Measurements from ENCODE around the gene AQP1.

The AQP1 gene

DNA sequence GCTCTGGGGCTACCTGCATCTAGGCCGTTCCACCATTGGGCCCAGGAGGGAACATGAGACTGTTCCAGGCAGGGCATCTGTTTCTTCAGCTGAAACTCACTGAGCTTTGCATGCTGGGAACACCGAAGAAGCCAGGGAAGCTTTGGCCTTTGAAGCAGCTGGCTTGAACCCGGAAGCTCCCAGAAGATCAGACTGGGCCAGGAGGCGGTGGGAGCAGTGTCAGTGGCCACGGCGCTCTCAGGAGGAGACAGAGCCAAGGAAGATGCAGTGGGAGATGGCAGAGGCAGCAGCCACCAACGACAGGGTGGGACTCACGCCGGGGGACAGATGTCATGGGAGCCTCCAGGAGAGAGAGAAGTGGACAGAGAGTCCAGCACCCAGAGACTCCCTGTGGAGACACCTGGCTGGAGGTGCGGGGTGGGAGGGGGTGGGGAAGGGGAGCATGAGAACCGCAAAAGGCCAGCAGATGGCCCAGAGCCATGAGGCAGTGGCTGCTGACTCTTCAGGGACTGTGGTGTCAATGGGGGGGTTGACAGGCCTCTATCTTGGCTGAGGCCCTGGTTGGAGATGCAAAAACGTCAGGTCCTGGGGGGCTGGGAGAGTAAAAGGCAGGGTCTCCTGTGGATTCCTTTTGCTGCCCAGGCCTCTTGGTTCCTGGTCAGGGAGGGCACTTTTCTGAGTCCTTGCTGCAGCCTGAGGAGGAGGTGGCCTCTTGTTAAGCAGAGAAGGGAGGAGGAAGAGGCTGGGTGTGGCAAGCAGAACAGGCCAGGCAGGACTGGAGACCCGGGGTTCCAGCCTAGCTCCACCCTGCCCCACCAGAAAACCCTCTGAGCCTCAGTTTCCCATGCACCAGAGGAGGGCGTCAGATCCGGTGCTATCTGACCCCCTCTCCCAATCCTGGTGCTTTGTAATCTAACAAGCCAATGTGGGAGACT is 6.3 kb upstream of the AQP1 start:
- in situ Hi-C loops (cut with MboI; ENCODE audit: low sequenced_read_pairs) = no loop called here

GRCh38 chr7:30906014-30906413 is 5.6 kb upstream of the AQP1 start:
- in situ Hi-C loops (cut with MboI; ENCODE audit: low sequenced_read_pairs) = no loop called here

DNA sequence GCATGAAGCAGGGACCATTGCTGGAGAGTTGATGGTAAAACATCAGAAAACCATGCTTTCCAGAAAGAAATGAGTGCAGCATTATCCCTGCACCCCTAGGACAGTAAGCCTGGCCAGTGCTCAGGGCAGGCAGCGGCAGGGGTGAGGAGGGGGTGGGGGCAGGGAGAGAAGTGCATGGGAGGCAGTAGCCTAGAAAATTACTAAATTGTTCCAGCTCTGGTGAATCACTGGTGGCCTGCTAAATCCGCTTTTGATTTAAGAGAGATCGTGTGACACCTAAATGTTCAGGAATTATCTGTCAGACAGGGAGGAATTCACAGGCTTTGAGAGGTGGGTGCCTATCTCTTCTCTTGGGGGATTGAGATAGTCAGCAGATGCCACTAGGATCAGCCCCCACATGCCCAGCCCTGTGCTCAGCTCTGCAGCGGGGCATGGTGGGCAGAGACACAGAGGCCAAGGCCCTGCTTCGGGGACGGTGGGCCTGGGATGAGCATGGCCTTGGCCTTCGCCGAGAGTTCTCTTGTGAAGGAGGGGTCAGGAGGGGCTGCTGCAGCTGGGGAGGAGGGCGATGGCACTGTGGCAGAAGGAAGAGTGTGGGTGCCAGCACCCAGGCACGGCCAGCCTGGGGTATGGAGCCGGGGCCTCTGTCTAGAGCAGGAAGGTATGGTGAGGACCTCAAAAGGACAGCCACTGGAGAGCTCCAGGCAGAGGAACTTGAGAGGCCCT is 5.0 kb upstream of the AQP1 start:
- in situ Hi-C loops (cut with MboI; ENCODE audit: low sequenced_read_pairs) = no loop called here

- in situ Hi-C loops (cut with MboI; ENCODE audit: low sequenced_read_pairs) = no loop called here
Measured at GRCh38 chr7:30907527-30908267, 4.0 kb upstream of the AQP1 start.

GRCh38 chr7:30908681-30909080 is 3.0 kb upstream of the AQP1 start:
- in situ Hi-C loops (cut with MboI; ENCODE audit: low sequenced_read_pairs) = no loop called here

DNA sequence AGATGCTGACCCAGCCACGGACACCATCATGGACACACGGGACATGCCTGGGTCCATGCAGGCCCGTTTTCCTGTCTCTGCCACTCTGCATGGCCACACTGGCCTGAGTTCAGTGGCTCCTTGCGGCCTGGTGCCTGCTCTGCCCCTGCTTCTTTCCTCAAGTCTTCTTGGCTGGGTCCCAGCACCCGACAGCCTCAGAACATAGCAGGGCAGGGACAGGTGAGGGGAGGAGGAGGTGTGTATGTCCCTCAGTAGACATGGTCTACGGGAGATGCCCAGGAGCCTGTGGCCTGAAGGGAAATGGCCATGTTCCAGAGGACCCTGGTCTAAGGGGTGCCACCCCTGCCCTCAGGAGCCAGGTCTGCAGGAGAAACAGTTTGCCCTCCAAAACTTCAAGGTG is 2.2 kb upstream of the AQP1 start:
- in situ Hi-C loops (cut with MboI; ENCODE audit: low sequenced_read_pairs) = no loop called here

DNA sequence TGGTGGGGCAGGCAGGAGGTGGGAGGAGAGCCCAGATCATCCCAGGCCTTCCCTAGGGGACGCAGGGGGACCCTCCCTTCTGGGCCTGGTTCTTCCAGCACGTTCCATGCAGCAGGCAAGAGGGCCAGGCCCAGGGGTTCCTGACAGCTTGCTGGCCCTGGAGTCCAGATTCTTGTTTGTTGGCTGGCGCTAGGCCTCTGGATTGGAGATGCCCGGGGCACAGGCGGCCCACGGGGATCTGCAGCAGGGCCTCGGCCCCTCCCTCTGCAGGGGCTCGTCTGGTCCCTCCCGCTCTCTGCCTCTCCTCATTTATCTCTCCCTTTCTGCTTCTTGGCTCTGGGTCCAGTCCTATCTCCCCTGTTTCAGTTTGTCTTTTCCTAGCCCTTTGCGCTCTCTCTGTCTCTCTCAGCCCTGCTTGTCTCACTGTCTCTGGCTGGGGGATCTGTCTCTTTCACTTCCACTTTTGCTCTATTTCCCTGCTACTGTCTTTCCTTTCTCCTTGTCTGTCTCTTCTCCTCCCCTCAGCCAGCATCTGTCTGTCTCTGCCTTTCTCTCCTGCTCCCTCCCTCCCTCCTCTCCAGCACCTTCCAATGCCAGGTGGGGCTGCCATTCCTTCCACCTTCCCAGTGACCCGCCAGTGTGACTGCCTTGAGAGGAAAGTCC is 1.1 kb upstream of the AQP1 start:
- in situ Hi-C loops (cut with MboI; ENCODE audit: low sequenced_read_pairs) = no loop called here

- in situ Hi-C loops (cut with MboI; ENCODE audit: low sequenced_read_pairs) = no loop called here
Measured at GRCh38 chr7:30911133-30911532, 520 bp upstream of the AQP1 start.

DNA sequence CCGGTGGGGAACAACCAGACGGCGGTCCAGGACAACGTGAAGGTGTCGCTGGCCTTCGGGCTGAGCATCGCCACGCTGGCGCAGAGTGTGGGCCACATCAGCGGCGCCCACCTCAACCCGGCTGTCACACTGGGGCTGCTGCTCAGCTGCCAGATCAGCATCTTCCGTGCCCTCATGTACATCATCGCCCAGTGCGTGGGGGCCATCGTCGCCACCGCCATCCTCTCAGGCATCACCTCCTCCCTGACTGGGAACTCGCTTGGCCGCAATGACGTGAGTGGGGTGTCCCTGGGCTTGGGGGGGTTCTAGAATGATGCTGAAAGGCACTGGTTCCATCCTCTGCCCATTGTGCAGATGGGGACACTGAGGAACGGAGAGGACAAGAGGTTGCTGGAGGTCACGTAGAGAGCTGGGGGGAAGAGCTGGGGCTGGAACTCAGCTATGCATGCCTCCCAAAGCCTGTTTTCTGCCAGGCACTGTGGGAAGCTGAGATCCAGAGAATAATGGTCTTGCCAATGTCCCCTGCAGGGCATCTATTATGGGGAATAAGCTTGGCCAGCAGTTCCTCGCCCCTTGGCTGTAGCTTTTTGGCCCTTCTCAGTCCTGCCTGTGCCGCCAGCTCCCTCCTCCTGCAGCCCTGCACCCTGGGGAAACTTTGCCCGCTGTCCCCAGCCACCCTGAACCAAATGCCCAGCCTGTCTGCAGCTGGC is 523 bp downstream of the AQP1 start:
- in situ Hi-C loops (cut with MboI; ENCODE audit: low sequenced_read_pairs) = no loop called here

DNA sequence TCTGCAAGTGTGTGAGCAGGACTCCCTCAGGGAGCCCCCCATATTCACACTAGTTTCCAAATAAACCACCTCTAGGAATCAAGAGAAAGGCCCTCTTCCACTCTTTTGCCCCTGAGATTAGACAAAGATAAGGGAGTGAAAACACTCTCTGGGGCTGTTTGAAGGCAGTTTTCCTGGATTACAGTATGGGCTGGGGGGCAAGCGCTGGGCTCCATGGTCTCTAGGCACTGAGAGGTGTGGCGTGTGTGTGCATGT is 1.0 kb downstream of the AQP1 start:
- in situ Hi-C loops (cut with MboI; ENCODE audit: low sequenced_read_pairs) = no loop called here

DNA sequence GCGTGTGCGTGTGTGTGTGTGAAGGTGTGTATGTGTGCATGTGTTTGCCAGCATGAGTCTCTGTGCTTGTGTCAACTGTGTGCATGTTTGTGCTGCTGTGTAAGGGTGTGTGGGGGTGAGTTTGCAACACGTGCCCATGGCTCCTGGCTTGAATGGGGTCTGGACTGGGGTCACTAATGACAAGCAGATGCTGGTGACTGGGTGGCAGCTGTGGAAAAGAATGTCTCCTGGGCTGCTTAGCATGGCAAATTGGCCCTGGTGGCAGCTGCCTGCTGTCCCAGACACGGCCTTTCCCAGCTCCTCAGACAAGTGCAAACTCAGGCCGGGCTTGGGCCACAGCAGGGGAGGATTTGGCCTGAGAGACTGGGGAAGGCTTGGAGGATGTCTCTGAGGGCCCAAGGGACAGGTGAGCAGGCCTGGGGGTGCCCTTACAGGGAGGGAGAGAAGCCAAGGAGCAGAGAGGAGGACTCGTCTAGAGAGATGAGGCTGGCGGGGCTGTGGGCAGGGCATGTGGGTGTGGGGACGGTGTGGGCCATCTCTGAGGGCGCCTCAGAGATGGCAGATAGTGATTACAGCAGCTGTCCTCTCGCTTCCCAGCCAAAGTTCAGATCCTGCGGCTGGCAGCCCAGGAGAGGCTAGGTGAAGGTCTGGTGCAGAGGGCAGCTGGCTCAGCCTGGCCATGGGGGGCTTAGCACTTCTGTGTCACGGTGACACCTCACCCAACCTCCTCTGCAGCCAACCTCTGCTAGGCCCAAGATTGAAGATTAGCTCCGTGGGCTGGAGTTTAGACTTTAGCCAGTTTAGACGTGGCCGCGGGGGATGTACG is 1.5 kb downstream of the AQP1 start:
- in situ Hi-C loops (cut with MboI; ENCODE audit: low sequenced_read_pairs) = no loop called here

- in situ Hi-C loops (cut with MboI; ENCODE audit: low sequenced_read_pairs) = no loop called here
Measured at GRCh38 chr7:30913821-30914515, 2.3 kb downstream of the AQP1 start.

- in situ Hi-C loops (cut with MboI; ENCODE audit: low sequenced_read_pairs) = no loop called here
Measured at GRCh38 chr7:30914596-30914995, 2.9 kb downstream of the AQP1 start.

- in situ Hi-C loops (cut with MboI; ENCODE audit: low sequenced_read_pairs) = no loop called here
Measured at GRCh38 chr7:30915005-30915601, 3.5 kb downstream of the AQP1 start.

DNA sequence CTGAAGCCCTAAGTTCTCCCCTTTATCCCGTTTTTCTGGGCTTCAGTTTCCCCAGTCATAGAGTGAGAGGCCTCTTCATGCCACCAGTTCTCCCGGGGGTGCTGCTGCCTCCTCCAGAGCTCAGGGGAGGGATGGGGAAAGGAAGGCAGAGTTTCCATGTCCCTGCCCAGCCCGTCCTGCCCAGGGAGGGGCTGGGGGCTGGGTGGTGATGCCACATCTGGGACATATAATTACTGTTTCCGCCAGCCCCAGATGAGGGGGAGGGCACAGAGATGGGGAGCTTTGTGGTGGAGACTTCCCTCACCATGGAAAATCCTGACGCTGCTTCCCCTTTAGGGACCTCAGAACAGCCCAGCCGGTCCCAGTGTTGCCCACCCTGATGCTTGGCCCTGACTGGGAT is 4.1 kb downstream of the AQP1 start:
- in situ Hi-C loops (cut with MboI; ENCODE audit: low sequenced_read_pairs) = no loop called here

DNA sequence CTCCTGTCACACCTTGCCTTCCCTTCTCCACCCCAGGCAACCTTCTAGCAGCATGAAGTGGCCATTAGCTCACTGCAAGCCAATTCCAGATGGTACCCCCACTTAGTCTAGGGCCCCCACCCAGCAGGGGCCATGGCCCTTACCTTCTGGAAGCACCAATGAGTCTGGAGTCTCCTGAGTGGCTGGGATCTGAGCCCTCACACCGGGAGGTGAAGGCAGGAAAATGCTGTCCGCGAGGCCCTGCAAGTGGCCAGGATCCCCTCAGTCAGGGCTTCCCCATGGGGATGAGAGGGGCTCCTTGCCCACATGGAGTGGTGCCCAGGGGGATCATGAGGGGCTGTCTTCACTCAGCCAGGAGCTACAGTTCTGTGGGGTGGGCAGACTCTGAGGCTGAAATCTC is 4.6 kb downstream of the AQP1 start:
- in situ Hi-C loops (cut with MboI; ENCODE audit: low sequenced_read_pairs) = no loop called here

- in situ Hi-C loops (cut with MboI; ENCODE audit: low sequenced_read_pairs) = no loop called here
Measured at GRCh38 chr7:30916767-30917166, 5.1 kb downstream of the AQP1 start.

- in situ Hi-C loops (cut with MboI; ENCODE audit: low sequenced_read_pairs) = no loop called here
Measured at GRCh38 chr7:30917216-30917893, 5.7 kb downstream of the AQP1 start.

All from HL-60/S4 treated with retinoic acid at 250 ng/mL for 4 days and 3 days (cell line).